NB4 (cell line): ENCODE data around the gene LRP10.

Experiments
- DNase-seq: peaks from one replicate; pipeline ENCODE4 v3.0.0; 2010; ENCODE audit warnings: low read depth
- H3K4me3 ChIP-seq: one replicate; pipeline ENCODE4 v1.5.1; 2011; ENCODE audit warnings: mild to moderate bottlenecking, low read depth, low read length, moderate library complexity
- MYC ChIP-seq: IDR thresholded peaks from 2 replicates; pipeline ENCODE4 v1.6.1; 2011; ENCODE audit warnings: low read depth, low read length
- POLR2A ChIP-seq: IDR thresholded peaks from 2 replicates; pipeline ENCODE4 v1.6.1; 2011; ENCODE audit warnings: mild to moderate bottlenecking; ENCODE audit not compliant: insufficient read length; ENCODE audit errors: extremely low read depth
- TF ChIP-seq, protein P1 (sequence below): IDR thresholded peaks from one replicate; pipeline ENCODE4 v1.5.1; 2012; ENCODE audit warnings: low read depth, low read length
- TF ChIP-seq, protein P2 (sequence below): IDR thresholded peaks from 2 replicates; pipeline ENCODE4 v1.6.1; 2011; ENCODE audit warnings: low read depth, low read length

The LRP10 gene

DNA sequence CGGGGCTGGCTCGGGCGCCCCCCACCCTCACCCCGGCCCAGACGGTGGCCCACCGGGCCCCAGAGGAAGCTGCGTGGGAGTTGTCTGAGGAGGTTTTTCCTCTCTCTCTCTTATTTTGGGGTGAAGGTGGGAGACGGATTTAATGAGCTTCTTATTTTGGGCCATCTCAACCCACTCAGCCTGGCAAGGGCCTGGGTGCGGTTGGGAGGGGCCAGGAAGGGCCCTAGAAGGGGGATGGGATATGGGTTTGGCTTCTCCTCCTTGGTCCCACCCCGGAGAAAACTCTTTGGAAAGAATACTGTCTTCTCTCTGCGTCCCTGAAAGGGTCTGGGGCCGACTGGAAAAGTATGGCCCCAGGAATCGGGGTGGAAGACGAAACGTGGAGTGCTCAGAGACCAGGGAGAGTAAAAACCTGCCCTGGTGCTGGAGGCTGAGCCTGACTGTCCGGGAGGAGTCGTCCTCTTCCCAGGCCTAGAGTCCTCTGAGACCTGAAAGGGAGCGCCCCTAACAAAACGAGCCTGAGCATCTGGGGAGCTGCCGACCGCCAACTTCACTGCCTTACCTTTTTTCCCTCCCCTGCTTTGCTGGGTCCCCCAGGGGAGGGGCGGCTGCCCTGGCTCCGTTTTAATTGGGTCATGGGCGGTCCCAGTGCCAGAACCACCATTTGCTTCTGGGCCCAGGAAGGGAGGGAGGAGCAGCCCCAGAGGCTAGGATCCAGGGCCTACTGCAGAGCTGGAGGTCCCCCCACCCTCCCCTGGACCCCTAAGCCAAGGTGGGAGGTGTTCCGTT lies 33.6 kb upstream of the LRP10 start:
- TF ChIP-seq MYC (no peak), POLR2A (no peak)
- peak overlapping the region; percentile 79 for H3K4me3 ChIP-seq
- DNase-seq, result peak; percentile 74

DNA sequence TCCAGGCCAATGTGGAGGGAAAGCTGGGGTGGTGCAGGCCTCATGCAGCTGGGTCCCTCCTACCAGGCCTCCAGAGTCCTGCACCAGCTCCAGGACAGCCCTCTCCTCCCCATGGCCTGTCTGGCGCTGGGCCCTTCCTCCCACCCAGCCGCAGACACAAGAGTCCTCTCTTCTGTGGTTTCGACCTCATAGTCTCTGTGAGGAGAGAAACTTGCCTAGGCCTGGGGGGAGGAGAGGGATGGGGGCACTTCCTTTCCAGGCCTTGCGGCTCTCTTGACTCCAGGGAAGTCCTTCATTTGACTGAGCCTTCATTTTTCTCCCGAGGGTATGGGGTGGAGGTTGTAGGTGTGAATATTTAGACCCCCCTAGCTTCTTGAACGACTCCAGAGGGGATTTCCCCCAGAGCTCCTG lies 32.9 kb upstream of the LRP10 start:
- TF ChIP-seq, protein P1, sequence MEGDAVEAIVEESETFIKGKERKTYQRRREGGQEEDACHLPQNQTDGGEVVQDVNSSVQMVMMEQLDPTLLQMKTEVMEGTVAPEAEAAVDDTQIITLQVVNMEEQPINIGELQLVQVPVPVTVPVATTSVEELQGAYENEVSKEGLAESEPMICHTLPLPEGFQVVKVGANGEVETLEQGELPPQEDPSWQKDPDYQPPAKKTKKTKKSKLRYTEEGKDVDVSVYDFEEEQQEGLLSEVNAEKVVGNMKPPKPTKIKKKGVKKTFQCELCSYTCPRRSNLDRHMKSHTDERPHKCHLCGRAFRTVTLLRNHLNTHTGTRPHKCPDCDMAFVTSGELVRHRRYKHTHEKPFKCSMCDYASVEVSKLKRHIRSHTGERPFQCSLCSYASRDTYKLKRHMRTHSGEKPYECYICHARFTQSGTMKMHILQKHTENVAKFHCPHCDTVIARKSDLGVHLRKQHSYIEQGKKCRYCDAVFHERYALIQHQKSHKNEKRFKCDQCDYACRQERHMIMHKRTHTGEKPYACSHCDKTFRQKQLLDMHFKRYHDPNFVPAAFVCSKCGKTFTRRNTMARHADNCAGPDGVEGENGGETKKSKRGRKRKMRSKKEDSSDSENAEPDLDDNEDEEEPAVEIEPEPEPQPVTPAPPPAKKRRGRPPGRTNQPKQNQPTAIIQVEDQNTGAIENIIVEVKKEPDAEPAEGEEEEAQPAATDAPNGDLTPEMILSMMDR, result no peak
- TF ChIP-seq MYC (peak; percentile 60; the same call in 1 of the 2 replicates), POLR2A (no peak)
- TF ChIP-seq, protein P2, sequence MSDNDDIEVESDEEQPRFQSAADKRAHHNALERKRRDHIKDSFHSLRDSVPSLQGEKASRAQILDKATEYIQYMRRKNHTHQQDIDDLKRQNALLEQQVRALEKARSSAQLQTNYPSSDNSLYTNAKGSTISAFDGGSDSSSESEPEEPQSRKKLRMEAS, result peak; percentile 45
- H3K4me3 ChIP-seq, result peak overlapping the region; percentile 79
- peak; percentile 95 for DNase-seq

DNA sequence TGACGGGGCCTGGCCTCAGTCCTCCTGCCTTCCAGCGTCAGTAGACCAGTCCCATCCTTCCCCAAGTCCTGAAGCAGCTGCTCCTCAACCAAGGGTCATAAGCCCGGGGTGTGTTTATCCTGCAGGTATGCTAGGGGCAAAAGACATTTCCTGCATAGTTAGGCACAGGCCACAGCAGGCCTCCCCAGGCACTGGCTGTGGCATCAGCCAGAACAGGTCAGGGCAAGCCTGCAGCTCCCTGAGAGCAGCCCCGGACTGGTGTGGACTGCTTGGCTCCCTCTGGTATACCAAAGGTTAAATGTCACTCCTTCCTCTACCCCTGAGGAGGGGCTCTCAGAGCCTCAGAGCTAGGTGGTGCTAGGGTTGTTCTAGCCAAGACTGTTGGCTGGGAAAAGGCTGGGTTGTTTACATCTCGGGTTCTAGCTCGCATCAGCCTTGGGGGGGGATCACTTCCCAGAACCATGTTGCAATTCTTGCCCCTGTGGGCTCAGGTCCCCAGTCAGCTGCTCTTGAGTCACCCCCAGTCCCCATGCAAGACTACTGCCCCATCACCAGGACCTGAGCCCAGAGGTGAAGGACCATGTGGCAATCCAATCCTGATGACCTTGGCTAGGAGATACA lies 32.3 kb upstream of the LRP10 start:
- TF ChIP-seq POLR2A, result no peak
- no peak for TF ChIP-seq MYC
- TF ChIP-seq, protein P1, result no peak
- TF ChIP-seq, protein P2, result no peak
- H3K4me3 ChIP-seq, result peak overlapping the region; percentile 79
- DNase-seq, result peak; percentile 45

DNA sequence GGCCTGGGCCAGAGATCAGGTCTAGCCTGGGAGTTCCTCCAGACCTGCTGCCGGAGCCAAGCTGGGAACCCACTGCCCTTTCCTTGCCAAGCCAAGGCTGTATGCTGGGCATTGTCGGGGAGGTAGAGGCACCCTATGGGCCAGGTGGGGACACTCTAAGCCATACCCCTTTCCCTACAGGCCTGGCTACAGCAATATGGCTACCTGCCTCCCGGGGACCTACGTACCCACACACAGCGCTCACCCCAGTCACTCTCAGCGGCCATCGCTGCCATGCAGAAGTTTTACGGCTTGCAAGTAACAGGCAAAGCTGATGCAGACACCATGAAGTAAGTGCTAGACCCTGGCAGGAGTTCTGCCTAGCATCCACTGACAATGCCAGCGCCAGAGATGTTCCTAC lies 30.2 kb upstream of the LRP10 start:
- H3K4me3 ChIP-seq, result no peak overlapping the region
- TF ChIP-seq, protein P2, result no peak
- TF ChIP-seq POLR2A (no peak), MYC (no peak)
- DNase-seq, result no peak

DNA sequence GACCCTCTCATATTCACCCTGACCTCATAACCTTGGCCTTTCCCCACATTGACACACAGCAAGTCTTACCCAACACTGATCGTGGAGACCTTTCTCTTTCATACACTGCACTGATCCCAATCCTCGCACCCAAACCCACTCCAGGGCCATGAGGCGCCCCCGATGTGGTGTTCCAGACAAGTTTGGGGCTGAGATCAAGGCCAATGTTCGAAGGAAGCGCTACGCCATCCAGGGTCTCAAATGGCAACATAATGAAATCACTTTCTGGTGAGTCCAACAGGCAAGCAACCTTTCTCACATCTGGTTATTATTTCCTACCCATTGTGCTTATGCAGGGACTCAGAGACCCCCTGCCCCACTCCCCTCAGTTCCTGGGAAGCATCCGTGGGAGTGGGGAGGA lies 29.8 kb upstream of the LRP10 start:
- H3K4me3 ChIP-seq, result no peak overlapping the region
- DNase-seq, result no peak

DNA sequence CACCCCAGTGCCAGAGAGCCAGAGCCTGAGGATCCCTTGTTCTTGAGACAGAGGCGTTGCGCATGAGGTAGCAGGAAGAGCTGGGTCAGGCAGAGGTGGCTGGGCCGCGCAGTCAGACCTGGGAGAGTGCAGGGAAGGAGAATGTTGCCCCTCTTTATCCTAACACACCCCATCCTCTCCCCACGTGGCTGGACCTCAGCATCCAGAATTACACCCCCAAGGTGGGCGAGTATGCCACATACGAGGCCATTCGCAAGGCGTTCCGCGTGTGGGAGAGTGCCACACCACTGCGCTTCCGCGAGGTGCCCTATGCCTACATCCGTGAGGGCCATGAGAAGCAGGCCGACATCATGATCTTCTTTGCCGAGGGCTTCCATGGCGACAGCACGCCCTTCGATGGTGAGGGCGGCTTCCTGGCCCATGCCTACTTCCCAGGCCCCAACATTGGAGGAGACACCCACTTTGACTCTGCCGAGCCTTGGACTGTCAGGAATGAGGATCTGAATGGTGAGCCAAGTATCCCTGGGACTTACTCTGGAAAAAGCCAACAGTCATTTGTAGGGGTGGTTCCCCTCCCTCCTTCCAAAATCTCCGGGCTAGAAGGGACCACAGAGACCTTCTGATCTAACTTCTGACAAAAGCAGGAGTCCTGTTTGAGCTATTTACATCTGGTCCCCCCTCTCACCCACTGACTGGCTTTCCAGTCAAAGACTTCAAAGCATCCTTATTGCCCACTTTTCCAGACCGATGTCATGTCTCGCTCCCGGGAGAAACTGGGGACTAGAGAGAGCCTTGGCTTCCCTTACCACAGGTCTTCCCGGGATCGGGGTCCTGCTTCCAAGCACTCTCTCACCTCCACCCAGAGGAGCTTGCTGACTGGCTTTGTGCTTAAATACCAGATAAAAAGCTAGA lies 29.1 kb upstream of the LRP10 start:
- H3K4me3 ChIP-seq, result no peak overlapping the region
- no peak for DNase-seq
- TF ChIP-seq POLR2A, result no peak
- TF ChIP-seq, protein P2, result no peak
- TF ChIP-seq MYC, result no peak
- TF ChIP-seq, protein P1, result no peak

More for the DNA sequence above, 29.8 kb upstream of the LRP10 start:
- TF ChIP-seq, protein P1, result no peak
- TF ChIP-seq POLR2A (no peak), MYC (no peak)
- TF ChIP-seq, protein P2, result no peak
